HG02840 (cell line): Measurements from ENCODE around the gene ASPN.

Source experiments
- ATAC-seq: cut with Tn5 transposase; IDR thresholded peaks from one replicate; pipeline ENCODE4 v1.9.1; 2021; ENCODE audit warnings: mild to moderate bottlenecking, moderate library complexity, moderate number of reproducible peaks; ENCODE audit not compliant: unreplicated experiment, low FRiP score

ASPN gene

GRCh38 chr9:92482329-92482728 lies at the start of gene ASPN:
ASPN (minus strand) TSS chr9:92482506.
- ATAC-seq: no peak

DNA sequence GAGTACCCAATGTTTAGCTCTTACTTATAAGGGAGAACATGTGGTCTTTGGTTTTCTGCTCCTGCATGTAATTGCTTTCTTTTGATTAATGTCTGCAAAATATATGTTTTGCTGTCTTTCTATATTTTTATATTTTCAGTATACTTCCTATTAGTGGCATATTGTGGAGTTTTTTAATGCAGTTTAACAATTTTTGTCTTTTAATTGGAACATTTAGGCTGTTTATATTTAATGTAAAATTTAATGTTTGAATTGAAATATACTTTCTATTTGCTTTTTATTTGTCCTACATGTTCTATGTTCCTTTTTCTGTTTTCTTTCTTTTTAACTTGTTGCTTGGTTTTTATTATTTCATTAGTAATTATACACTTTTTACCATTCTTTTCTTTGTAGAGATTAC lies 48.6 kb upstream of the ASPN start:
- no peak for ATAC-seq

- no peak for ATAC-seq
These were observed 46.8 kb upstream of the ASPN start for GRCh38 chr9:92529124-92529523.

DNA sequence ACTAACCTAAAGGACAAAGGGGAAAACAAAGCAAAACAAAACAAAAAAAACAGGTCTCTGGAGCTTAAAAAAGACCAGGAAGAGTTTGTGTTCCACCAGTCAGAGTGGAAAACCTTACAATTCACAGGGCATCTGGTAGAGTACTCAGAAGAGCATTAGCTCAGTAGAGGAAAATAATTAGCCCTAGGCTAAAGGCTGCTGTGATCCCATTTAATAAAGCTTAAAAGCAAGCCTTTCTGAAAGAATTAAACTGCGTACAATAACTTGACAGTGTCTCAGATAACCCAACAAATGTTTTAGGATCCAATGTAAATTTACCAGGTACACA lies 46.2 kb upstream of the ASPN start:
- ATAC-seq: no peak

GRCh38 chr9:92527832-92528521 lies 45.7 kb upstream of the ASPN start:
- no peak for ATAC-seq

GRCh38 chr9:92527291-92527828 lies 45.1 kb upstream of the ASPN start:
- ATAC-seq: no peak

GRCh38 chr9:92525306-92525705 lies 43.0 kb upstream of the ASPN start:
- ATAC-seq: no peak

GRCh38 chr9:92524881-92525280 lies 42.6 kb upstream of the ASPN start:
- no peak for ATAC-seq

DNA sequence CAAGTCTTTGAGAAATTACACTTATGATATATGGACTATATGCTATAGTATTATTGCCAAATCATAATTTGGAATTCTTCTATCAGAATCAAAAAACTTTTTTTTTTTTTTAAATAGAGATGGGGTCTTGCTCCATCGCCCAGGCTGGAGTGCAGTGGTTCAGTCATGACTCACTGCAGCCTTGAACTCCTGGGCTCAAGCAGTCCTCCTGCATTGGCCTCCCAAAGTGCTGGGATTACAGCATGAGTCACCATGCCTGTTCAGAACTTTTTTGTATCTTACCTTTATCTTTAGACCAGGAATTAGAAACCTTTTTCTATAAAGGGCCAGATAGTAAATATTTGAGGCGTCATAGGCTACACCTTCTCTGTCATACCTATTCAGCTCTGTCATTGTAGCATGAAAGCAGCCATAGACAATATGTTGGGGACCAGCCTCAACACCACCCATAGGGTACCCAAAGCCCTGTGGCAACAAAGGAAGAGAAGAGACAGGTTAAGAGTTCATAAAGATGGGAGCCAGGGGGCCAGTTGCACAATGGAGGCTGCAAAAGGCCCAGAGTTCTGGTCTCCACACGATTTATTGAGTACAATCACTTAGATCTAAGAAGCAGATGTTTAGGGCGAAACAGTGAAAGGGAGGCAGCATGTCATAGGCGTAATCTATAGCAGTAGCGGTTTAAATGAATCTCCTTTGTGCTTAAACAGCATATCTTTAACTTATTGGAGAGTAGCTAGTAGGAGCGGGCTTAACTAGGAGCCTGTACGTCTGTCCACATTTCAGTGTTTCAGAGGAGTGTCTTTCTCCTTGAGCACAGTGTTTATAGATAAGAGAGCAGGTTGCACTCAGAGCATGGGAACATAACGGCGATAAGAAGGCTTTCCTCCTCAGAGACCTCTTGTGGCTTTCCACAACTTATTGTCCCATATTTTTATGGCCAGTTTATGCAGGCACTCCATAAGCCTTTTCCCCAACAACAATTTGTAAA lies 41.0 kb upstream of the ASPN start:
- ATAC-seq: no peak

GRCh38 chr9:92520837-92521236 lies 38.5 kb upstream of the ASPN start:
- no peak for ATAC-seq

DNA sequence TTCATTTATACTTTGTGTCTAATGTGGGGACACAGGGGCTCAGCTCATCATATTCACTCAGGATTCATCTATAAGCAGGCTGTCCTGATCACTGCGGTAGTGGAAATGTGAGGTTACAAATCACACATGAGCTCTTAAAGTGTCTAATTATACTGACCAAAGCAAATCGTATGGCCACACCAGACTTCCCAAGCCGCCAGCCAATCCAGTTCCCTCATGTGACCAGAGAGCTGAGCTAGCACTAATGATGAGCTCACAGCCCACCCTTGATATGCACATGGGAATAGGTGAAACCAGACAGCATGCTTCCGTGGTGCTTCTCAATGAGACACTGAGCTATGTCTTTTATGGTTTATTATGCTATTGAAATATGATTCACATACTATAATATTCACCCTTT lies 35.9 kb upstream of the ASPN start:
- no peak for ATAC-seq

- no peak for ATAC-seq
These were observed 34.7 kb upstream of the ASPN start for GRCh38 chr9:92517046-92517445.

GRCh38 chr9:92516521-92516920 lies 34.2 kb upstream of the ASPN start:
- no peak for ATAC-seq

DNA sequence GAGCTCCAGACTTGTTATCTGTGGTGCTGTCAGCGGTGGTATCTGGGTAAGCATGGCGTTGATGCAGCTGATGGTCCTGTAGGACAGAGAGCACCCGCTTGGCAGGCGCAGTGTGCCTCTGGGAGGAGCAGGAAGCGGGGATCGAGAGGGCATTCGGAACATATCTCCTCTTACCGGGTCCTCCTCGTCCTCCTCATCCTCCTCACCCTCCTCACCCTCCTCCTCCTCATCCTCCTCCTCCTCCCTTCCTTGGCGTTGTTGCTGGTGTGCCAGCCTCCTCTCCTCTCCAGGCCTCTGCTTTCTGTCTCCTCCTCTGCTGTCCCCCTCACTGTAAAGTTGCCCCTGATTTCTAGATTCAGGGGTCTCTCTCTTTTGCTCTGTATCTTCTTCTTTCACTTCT lies 32.3 kb upstream of the ASPN start:
- ATAC-seq: no peak

DNA sequence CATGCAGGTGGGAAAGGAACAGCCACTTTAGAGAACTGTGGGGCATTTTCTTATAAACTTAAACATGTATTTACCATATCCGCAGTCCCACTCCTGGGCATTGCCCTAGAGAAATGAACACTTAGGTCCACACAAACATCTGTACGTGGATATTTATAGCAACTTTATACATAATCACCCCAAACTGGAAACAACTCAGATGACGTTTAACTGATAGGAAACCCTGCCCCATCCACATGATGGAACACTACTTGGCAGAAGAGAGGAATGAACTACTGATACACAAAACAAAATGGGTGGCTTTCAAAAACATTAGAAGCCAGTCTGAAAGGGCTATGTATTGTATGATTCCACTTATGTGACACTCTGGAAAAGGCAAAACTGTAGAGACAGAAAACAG lies 31.0 kb upstream of the ASPN start:
- no peak for ATAC-seq

DNA sequence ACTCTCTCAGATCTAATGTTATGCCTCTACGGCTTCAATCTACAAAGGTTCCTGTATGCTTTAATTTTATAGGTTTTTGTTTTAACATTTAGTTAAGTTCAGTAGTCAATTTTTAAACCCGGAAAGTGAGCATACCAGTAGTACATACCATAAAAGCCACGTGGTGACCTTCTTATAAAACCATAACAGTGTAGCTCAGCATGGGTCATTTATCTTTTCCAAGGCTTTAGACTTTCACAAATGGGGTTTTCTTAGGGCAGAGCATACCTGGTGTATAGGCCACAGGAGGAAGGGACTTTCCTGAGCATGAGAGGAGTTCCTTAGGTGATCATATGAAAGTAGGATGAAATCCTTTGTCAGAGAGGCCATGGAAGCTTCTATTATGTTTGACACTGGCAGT lies 30.3 kb upstream of the ASPN start:
- no peak for ATAC-seq

DNA sequence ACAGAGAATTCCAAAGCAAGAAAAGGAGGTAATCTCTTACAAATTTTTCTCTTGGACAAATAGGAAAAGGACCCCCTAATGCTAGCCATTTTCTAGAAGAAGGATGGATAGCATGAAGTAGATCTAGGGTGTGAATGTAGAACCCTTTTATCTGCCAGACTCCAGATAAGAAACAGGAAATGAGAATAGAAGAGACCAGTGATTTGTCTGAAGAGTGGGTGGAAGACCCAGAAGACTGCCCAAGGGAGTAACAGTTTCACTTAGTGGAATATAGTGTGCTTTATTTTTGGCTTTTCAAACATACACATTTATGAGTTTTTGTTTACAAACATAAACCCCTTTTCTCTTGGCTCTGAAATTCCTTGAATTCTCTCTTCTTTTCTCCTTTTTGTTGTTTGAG lies 28.4 kb upstream of the ASPN start:
- ATAC-seq: no peak

GRCh38 chr9:92509050-92509449 lies 26.7 kb upstream of the ASPN start:
- ATAC-seq: no peak

GRCh38 chr9:92508018-92508820 lies 25.9 kb upstream of the ASPN start:
- no peak for ATAC-seq

DNA sequence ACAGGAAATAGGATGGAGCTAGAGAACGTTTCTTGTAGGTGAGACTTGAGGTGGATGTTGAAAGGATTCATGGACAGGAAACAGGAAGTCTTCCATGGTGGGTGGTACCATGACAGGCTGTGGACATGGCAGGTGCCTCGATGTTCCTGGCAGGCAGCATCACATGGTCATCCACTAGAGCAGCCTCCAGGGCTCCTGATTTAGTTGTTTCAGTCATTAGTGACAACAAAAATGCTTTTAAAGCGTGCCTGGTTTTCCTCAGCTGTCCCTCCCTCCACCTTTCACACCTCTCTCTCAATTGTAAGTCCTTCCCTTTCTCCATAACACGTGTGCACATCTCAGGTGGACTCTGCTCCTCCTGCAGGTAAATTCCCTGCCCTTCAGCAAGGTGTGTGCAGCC lies 25.2 kb upstream of the ASPN start:
- no peak for ATAC-seq

- ATAC-seq: no peak
These were observed 24.7 kb upstream of the ASPN start for GRCh38 chr9:92507005-92507404.
